ENCODE results near the gene CD247.

GRCh38 chr1:167460836-167461235 lies 57.5 kb downstream of the CD247 start:
- TF ChIP-seq RAD21 (IDR thresholded peaks at IDR 0.05; ENCODE audit: insufficient read depth, low read depth, low read length) (no peak), CHD2 (IDR thresholded peaks at IDR 0.05; ENCODE audit: borderline replicate concordance, low read depth, low read length) (no peak), YBX1 (IDR thresholded peaks at IDR 0.05) (no peak), SMAD1 (IDR thresholded peaks at IDR 0.05; ENCODE audit: low read depth, partially characterized antibody) (no peak), DPF2 (IDR thresholded peaks at IDR 0.05) (no peak), NFIC (IDR thresholded peaks at IDR 0.05; ENCODE audit: low read depth, low read length) (no peak), HCFC1 (IDR thresholded peaks at IDR 0.05; ENCODE audit: low read length) (no peak)
- TF ChIP-seq, protein P1, sequence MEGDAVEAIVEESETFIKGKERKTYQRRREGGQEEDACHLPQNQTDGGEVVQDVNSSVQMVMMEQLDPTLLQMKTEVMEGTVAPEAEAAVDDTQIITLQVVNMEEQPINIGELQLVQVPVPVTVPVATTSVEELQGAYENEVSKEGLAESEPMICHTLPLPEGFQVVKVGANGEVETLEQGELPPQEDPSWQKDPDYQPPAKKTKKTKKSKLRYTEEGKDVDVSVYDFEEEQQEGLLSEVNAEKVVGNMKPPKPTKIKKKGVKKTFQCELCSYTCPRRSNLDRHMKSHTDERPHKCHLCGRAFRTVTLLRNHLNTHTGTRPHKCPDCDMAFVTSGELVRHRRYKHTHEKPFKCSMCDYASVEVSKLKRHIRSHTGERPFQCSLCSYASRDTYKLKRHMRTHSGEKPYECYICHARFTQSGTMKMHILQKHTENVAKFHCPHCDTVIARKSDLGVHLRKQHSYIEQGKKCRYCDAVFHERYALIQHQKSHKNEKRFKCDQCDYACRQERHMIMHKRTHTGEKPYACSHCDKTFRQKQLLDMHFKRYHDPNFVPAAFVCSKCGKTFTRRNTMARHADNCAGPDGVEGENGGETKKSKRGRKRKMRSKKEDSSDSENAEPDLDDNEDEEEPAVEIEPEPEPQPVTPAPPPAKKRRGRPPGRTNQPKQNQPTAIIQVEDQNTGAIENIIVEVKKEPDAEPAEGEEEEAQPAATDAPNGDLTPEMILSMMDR (IDR thresholded peaks at IDR 0.05 in 2 of 3, conservative IDR thresholded peaks at IDR 0.05 in 1 of 3; ENCODE audit: control insufficient read depth in 2 of 3, extremely low read depth in 1 of 3, insufficient read depth in 1 of 3, low read depth in 3 of 3, low read length in 3 of 3): no peak
